Heart right ventricle (tissue), 16 donors: Measurements from ENCODE around the gene SEMA5A. TPM values are rescaled to one million over a fixed set of nuclear protein-coding genes. Genes with fewer than 3 reads are reported as not detected.

Experiments
- ATAC-seq, 8 donors: fragments of 200-7000 bp; cut with Tn5 transposase; one replicate each; pipeline ENCODE4 v1.9.1; 2020; ENCODE audit warnings: mild to moderate bottlenecking in 8 of 8, moderate library complexity in 8 of 8, moderate number of reproducible peaks in 1 of 8
- DNase-seq, 2 donors: peaks; one replicate each; pipeline ENCODE4 v3.0.0-alpha.2; 2020
- H3K27ac ChIP-seq, 10 donors: fragments of 200-600 bp; sonication (generic) in 2 of 10; one replicate each; pipeline versions ENCODE4 v1.5.0 to v1.8.0; 2020 to 2022; ENCODE audit warnings: mild to moderate bottlenecking in 3 of 10
- H3K27me3 ChIP-seq, 7 donors: fragments of 200-600 bp; one replicate each; pipeline ENCODE4 v1.8.0; 2021 to 2022; ENCODE audit warnings: mild to moderate bottlenecking in 2 of 7
- H3K36me3 ChIP-seq, 9 donors: fragments of 200-600 bp; sonication (generic) in 1 of 9; one replicate each; pipeline versions ENCODE4 v1.5.0 to v1.8.0; 2020 to 2022; ENCODE audit warnings: mild to moderate bottlenecking in 2 of 9
- H3K4me1 ChIP-seq, 9 donors: fragments of 200-600 bp; sonication (generic) in 1 of 9; one replicate each; pipeline versions ENCODE4 v1.5.0 to v1.8.0; 2020 to 2022; ENCODE audit warnings: mild to moderate bottlenecking in 4 of 9
- H3K4me3 ChIP-seq, 10 donors: fragments of 200-600 bp; sonication (generic) in 2 of 10; one replicate each; pipeline versions ENCODE4 v1.5.0 to v1.8.0; 2020 to 2022; ENCODE audit warnings: mild to moderate bottlenecking in 7 of 10, moderate library complexity in 2 of 10
- H3K9me3 ChIP-seq, 11 donors: fragments of 200-600 bp in 10 of 11; sonication (generic) in 2 of 11; one replicate each; pipeline versions ENCODE4 v1.5.0 to v1.8.0; 2013 to 2022; ENCODE audit warnings: mild to moderate bottlenecking in 2 of 11, control low read depth in 1 of 11, moderate library complexity in 1 of 11
- WGBS, 2 donors: extraction: QIAGEN DNeasy Blood & Tissue Kit; methylation state at CpG; one replicate each; pipeline ENCODE4 v1.1.7; 2013; ENCODE audit warnings: inconsistent platforms in 1 of 2; 5-methylcytosine and 5-hydroxymethylcytosine counted together
- intact Hi-C, 10 donors: fragments of 100-400 bp; cut with DNase I; formaldehyde crosslinking; loops; one replicate each; pipeline versions ENCODE4 v1.11.1 to v1.14.2; 2022
- polyA plus RNA-seq, 2 donors: library from polyadenylated mRNA; stranded (reverse); fragments of 200-250 nt; gene quantifications; one replicate each; pipeline ENCODE4 v1.2.3, GENCODE V29; 2013
- total RNA-seq, 10 donors: library from RNA; stranded (reverse); fragmentation: NEBNext Ultra II Directional in 3 of 10; extraction: Animal tissue kit (Norgen Biotek cat#: 25700) in 3 of 10; gene quantifications; one replicate each; pipeline versions ENCODE4 v1.2.1 to v1.2.4, GENCODE V29; 2021 to 2023
- TF ChIP-seq, protein P1 (sequence below), 9 donors: fragments of 200-600 bp; sonication (generic) in 2 of 9; IDR thresholded peaks; one replicate each; pipeline versions ENCODE4 v1.5.0 to v1.8.0; 2021 to 2022; ENCODE audit warnings: antibody characterized with exemption in 9 of 9, mild to moderate bottlenecking in 5 of 9, moderate library complexity in 1 of 9
- donor health status: Arrhythmogenic right ventricular cardiomyopathy.
- donor health status: ischemic (EF 13 %, LVEDD 7.1; RV severe dilation, severe dysfunction).
- donor health status: healthy with polysubstance abuse.
- donor health status: DM: no; HTN: yes; CAD: no.
- donor health status: DM: no; HTN: no; CAD: no.
- donor health status: ischemic (EF 25% LVEDD 6.9; RV normal size, moderate dysfunction).
- donor health status: ischemic (EF 25% LVEDD 5.7; RV mildly dilated, moderate dysfunction).
- donor health status: healthy.
- donor health status: DM: yes; HTN: yes; CAD: no.
- donor health status: Ischemic cardiomyopathy.
- donor health status: ischemic (EF 35%, LVEDD 5.7; RV mildly dilated, moderate dysfunction).
- donor health status: nonischemic (EF 11% LVEDD 7.7; RV severe dilation, severe dysfunction).
- donor health status: DM: yes; HTN: yes; CAD: no.
- donor health status: PGD.
- donor health status: ischemic (EF 29% LVEDD 5.4; RV normal size, mild dysfunction).
- donor health status: nonischemic (EF 23%, LVEDD 6.1; RV moderate dilation, normal function).

Gene SEMA5A
- total and polyA plus RNA-seq, 12 donors: 1.9 to 71.5 (median 48.0) TPM

DNA sequence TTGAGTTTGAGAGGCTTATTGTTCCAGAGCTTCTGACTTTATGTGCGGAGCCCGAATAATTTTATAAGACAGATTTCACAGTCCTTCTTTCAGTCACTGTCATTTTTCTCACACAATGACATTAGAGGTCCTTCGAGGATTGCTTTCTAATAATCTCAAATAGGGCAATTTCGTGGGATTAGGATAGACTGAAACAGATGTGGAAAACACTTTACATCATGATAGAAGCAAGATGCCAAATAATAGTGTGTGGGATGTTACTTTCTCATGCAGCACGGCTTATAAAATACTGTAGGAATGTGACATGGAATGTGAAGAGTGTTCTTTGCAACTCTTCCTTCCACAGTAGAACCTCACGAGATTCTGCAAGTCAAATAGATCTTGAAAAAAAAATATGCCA lies 451.3 kb downstream of the SEMA5A start:
- no peaks in the 10 kb centered on the region for H3K9me3 ChIP-seq
- peaks cover 0 to 3% (median 0%) of the 10 kb centered on the region in 9 donors for H3K36me3 ChIP-seq
- H3K27ac ChIP-seq: no peak overlapping the region
- 60 to 64% methylated on average over 6 of the region's 6 CpGs for WGBS, 2 donors
- DNase-seq (no peak), ATAC-seq (no peak)
- no peaks in the 10 kb centered on the region for H3K27me3 ChIP-seq
- TF ChIP-seq, protein P1, sequence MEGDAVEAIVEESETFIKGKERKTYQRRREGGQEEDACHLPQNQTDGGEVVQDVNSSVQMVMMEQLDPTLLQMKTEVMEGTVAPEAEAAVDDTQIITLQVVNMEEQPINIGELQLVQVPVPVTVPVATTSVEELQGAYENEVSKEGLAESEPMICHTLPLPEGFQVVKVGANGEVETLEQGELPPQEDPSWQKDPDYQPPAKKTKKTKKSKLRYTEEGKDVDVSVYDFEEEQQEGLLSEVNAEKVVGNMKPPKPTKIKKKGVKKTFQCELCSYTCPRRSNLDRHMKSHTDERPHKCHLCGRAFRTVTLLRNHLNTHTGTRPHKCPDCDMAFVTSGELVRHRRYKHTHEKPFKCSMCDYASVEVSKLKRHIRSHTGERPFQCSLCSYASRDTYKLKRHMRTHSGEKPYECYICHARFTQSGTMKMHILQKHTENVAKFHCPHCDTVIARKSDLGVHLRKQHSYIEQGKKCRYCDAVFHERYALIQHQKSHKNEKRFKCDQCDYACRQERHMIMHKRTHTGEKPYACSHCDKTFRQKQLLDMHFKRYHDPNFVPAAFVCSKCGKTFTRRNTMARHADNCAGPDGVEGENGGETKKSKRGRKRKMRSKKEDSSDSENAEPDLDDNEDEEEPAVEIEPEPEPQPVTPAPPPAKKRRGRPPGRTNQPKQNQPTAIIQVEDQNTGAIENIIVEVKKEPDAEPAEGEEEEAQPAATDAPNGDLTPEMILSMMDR (IDR thresholded peaks at IDR 0.05): no peak
- H3K4me3 ChIP-seq: no peak overlapping the region
- intact Hi-C loops: no loop called here
- no peaks in the 10 kb centered on the region for H3K4me1 ChIP-seq

DNA sequence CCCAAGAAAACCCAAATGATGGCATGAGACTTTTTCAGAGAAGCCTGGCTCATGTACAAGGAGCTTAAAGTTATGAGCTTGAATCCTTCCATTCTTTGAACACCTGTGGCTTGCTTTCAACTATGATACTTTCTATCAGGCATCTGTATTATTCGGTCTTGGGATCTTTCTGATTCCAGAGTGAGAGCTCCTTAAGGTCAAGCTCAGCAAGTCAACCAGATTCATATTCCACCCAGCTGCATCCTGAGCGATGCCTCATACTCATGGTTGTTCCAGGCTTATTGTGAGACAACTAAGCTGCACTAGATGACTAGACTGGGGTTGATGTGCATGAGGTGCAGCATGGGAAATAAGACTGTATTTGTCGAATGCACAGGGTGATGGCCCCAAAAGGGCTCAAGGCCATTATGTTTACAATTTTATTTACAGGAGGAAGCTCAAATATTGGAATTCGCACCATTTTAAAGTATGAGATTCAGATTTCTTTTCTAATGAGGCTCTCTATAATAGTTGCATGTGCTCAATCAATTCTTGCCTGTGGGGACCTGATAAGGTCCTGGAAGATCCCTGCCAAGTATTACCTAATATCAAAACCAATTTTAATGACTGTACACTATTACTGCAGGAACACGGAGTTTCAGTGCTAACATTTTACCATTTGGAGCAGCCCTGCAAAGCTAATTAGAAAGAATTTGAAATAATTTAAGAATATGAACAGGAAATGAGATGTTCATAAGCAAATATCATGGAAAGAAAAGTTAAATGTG lies 453.8 kb downstream of the SEMA5A start:
- DNase-seq: no peak
- TF ChIP-seq, protein P1 (IDR thresholded peaks at IDR 0.05): no peak
- H3K4me3 ChIP-seq: no peak overlapping the region
- no peaks in the 10 kb centered on the region for H3K27me3 ChIP-seq
- peaks cover 0 to 3% (median 0%) of the 10 kb centered on the region in 9 donors for H3K36me3 ChIP-seq
- no peaks in the 10 kb centered on the region for H3K4me1 ChIP-seq
- ATAC-seq: no peak
- no peaks in the 10 kb centered on the region for H3K9me3 ChIP-seq
- intact Hi-C loops: no loop called here
- WGBS, 2 donors: 81 to 86% methylated on average over 5 of the region's 5 CpGs
- no peak overlapping the region for H3K27ac ChIP-seq

DNA sequence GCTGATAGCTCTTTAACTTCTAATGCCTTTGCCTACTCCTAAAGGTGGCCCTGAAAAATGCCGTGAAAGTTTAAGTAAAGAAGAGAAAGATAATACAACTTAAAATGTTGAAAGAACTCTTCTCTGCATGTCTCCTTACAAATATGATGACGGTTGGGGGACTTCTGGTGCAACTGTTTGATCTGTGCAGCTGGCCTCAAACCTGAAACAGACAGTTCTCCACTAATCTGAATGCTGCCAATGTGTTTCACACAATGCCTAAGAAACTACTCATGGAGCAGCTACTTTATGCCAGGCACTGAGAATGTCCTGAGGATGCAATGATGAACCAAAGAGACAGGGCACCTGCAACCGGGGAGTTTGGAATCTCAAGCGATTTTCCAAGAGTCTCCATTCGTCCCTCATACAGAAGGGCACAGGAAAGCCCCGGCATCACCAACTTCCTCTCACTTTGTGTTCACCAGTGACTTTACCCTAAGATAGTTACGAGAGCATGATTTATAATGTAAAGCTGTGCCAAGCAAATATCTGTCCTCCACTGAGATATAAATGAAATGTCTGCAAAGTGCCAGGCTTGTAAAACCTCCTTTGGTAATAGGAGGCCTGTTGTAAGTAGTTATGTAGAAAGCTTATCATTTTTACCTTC lies 455.4 kb downstream of the SEMA5A start:
- Histone ChIP-seq H3K9me3 (no peaks in the 10 kb centered on the region), H3K4me1 (no peaks in the 10 kb centered on the region), H3K27ac (no peak overlapping the region), H3K4me3 (no peak overlapping the region), H3K36me3 (peaks cover 0 to 3% (median 0%) of the 10 kb centered on the region in 9 donors), H3K27me3 (no peaks in the 10 kb centered on the region)
- DNase-seq (no peak), ATAC-seq (no peak)
- intact Hi-C loops: no loop called here
- TF ChIP-seq, protein P1 (IDR thresholded peaks at IDR 0.05): no peak
- WGBS, 2 donors: 75 to 80% methylated on average over 7 of the region's 7 CpGs

DNA sequence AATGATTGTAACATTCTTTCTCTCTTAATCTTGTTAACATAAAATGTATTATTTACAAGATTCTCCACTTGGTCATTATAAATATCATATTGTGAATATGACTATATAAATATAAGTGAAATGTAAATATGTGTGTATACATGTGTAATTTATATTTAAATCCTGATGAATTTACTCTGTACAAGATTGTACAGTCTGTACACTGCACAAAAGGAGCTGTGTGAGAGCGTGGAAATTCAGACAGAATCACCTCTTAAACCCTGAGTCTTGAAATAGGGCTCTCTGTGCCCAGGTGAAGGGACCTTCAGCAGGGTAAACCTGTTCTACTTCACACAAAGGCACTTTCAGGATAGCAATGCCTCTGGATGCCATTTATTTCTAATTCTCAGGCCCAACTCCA lies 456.0 kb downstream of the SEMA5A start:
- Histone ChIP-seq H3K9me3 (no peaks in the 10 kb centered on the region), H3K4me1 (no peaks in the 10 kb centered on the region), H3K27me3 (no peaks in the 10 kb centered on the region), H3K4me3 (no peak overlapping the region), H3K36me3 (peaks cover 0 to 3% (median 0%) of the 10 kb centered on the region in 9 donors), H3K27ac (no peak overlapping the region)
- TF ChIP-seq, protein P1 (IDR thresholded peaks at IDR 0.05): no peak
- intact Hi-C loops: no loop called here
- ATAC-seq (no peak), DNase-seq (no peak)
- WGBS, 2 donors: 72 to 73% methylated on average over 1 of the region's 1 CpG
